ENCODE measurements around the gene XPO5. TPM values are rescaled to one million over a fixed set of nuclear protein-coding genes. Genes with fewer than 3 reads are reported as not detected.
A peak's percentile ranks its signal among the peaks of the same experiment; 100 is the strongest.

XPO5 gene
- total RNA-seq, 2 donors from 2014 or later, result 23.1 to 32.3 TPM

GRCh38 chr6:43613721-43614395 lies 38.0 kb upstream of the XPO5 start:
- intact Hi-C loops (cut with DNase I), result no loop called here
- no peaks in the 10 kb centered on the region for H3K36me3 ChIP-seq

GRCh38 chr6:43610431-43610830 lies 34.6 kb upstream of the XPO5 start:
- DNase-seq, result no peak
- TF ChIP-seq CTCF (IDR thresholded peaks at IDR 0.05), result no peak
- Histone ChIP-seq H3K27ac (no peak overlapping the region), H3K36me3 (peaks cover 3% of the 10 kb centered on the region), H3K9ac (ENCODE audit: low read depth in 2 of 2, low read length in 2 of 2) (no peak overlapping the region), H3K9me3 (no peaks in the 10 kb centered on the region), H3K4me1 (no peaks in the 10 kb centered on the region), H3K27me3 (no peaks in the 10 kb centered on the region), H3K4me3 (no peak overlapping the region)
- intact Hi-C loops (cut with DNase I), result no loop called here

More at GRCh38 chr6:43613721-43614395, 38.0 kb upstream of the XPO5 start:
- Histone ChIP-seq H3K9me3 (no peaks in the 10 kb centered on the region), H3K27ac (no peak overlapping the region), H3K4me1 (no peaks in the 10 kb centered on the region), H3K4me3 (no peak overlapping the region), H3K9ac (ENCODE audit: low read depth in 2 of 2, low read length in 2 of 2) (no peak overlapping the region), H3K27me3 (no peaks in the 10 kb centered on the region)
- no peak for DNase-seq
- no peak for TF ChIP-seq CTCF (IDR thresholded peaks at IDR 0.05)

- intact Hi-C loops (cut with DNase I), result loop anchor here (2.0 to 10.0 kb wide), 2 partner anchors 55 to 469 kb away; no protein-coding TSS in a partner anchor
Measured at GRCh38 chr6:43609402-43609801, 33.6 kb upstream of the XPO5 start.

GRCh38 chr6:43608807-43609206 lies 33.0 kb upstream of the XPO5 start:
- intact Hi-C loops (cut with DNase I), result loop anchor here (2.0 to 10.0 kb wide), 2 partner anchors 56 to 470 kb away; no protein-coding TSS in a partner anchor
- peaks cover 4% of the 10 kb centered on the region for H3K36me3 ChIP-seq
- no peak for DNase-seq

More at GRCh38 chr6:43609402-43609801, 33.6 kb upstream of the XPO5 start:
- no peak overlapping the region for H3K4me3 ChIP-seq
- no peak for TF ChIP-seq CTCF (IDR thresholded peaks at IDR 0.05)
- H3K9ac ChIP-seq (ENCODE audit: low read depth in 2 of 2, low read length in 2 of 2), result no peak overlapping the region
- DNase-seq, result no peak
- H3K27me3 ChIP-seq, result no peaks in the 10 kb centered on the region
- peaks cover 4% of the 10 kb centered on the region for H3K36me3 ChIP-seq
- H3K9me3 ChIP-seq, result no peaks in the 10 kb centered on the region
- H3K4me1 ChIP-seq, result no peaks in the 10 kb centered on the region
- no peak overlapping the region for H3K27ac ChIP-seq

GRCh38 chr6:43608310-43608763 lies 32.5 kb upstream of the XPO5 start:
- intact Hi-C loops (cut with DNase I), result loop anchor here (2.0 to 10.0 kb wide), 2 partner anchors 56 to 470 kb away; no protein-coding TSS in a partner anchor
- H3K4me1 ChIP-seq, result no peaks in the 10 kb centered on the region
- peak; percentile 82 for TF ChIP-seq CTCF (IDR thresholded peaks at IDR 0.05)
- no peak overlapping the region for H3K4me3 ChIP-seq
- H3K27ac ChIP-seq, result no peak overlapping the region
- H3K36me3 ChIP-seq, result peaks cover 4% of the 10 kb centered on the region
- DNase-seq, result peak; percentile 73
- no peaks in the 10 kb centered on the region for H3K9me3 ChIP-seq
- no peaks in the 10 kb centered on the region for H3K27me3 ChIP-seq
- no peak overlapping the region for H3K9ac ChIP-seq (ENCODE audit: low read depth in 2 of 2, low read length in 2 of 2)

More at GRCh38 chr6:43608807-43609206, 33.0 kb upstream of the XPO5 start:
- H3K4me3 ChIP-seq, result no peak overlapping the region
- no peaks in the 10 kb centered on the region for H3K9me3 ChIP-seq
- TF ChIP-seq CTCF (IDR thresholded peaks at IDR 0.05), result no peak
- no peak overlapping the region for H3K27ac ChIP-seq
- H3K4me1 ChIP-seq, result no peaks in the 10 kb centered on the region
- no peak overlapping the region for H3K9ac ChIP-seq (ENCODE audit: low read depth in 2 of 2, low read length in 2 of 2)
- no peaks in the 10 kb centered on the region for H3K27me3 ChIP-seq

All from colonic mucosa (tissue), 4 donors.